Left colon (tissue), 2 donors: ENCODE data around the gene TLE6. TPM values are rescaled to one million over a fixed set of nuclear protein-coding genes. Genes with fewer than 3 reads are reported as not detected.
"Not testable (repeated sequence)": the region's sequence is repeated elsewhere in the genome, so short reads cannot be mapped to it uniquely, and the experiment has no call there.

Source experiments
- ATAC-seq: fragments of 200-7000 bp; cut with Tn5 transposase; one replicate; pipeline ENCODE4 v1.9.1; 2020; ENCODE audit warnings: mild to moderate bottlenecking, moderate library complexity
- DNase-seq, 2 donors: peaks; one replicate each; pipeline ENCODE4 v3.0.0-alpha.2; 2020
- intact Hi-C, 2 donors: fragments of 100-400 bp; cut with DNase I in 1 of 2; cut with micrococcal nuclease in 1 of 2; formaldehyde crosslinking; loops; one replicate each; pipeline versions ENCODE4 v1.11.2 to v1.14.0; 2022; cut with DNase I, micrococcal nuclease
- total RNA-seq, 2 donors: library from RNA; stranded (reverse); fragmentation: NEBNext Ultra II Directional; extraction: Animal tissue kit (Norgen Biotek cat#: 25700); gene quantifications; one replicate each; pipeline ENCODE4 v1.2.1, GENCODE V29; 2021
- donor health status: DM: no; HTN: no; CAD: no.
- donor health status: DM: yes; HTN: yes; CAD: no.

TLE6 gene
- total RNA-seq, 2 donors from 2014 or later: 2.2 to 2.6 TPM

- ATAC-seq: no peak
- intact Hi-C loops: loop anchor here in 1 of 2 donors (10.0 kb wide), 1 partner anchor 137 kb away; no protein-coding TSS in a partner anchor
Observed at GRCh38 chr19:2967972-2968371, 9.4 kb upstream of the TLE6 start.

GRCh38 chr19:2969104-2969504 lies 8.3 kb upstream of the TLE6 start:
- peak; percentile 40 for ATAC-seq
- no peak for DNase-seq
- intact Hi-C loops: loop anchor here in 1 of 2 donors (10.0 kb wide), 1 partner anchor 136 kb away; no protein-coding TSS in a partner anchor

More at GRCh38 chr19:2967972-2968371, 9.4 kb upstream of the TLE6 start:
- no peak for DNase-seq

- no peak for DNase-seq
- intact Hi-C loops: no loop called here
- ATAC-seq: no peak
Observed at GRCh38 chr19:2970201-2970835, 7.0 kb upstream of the TLE6 start.

DNA sequence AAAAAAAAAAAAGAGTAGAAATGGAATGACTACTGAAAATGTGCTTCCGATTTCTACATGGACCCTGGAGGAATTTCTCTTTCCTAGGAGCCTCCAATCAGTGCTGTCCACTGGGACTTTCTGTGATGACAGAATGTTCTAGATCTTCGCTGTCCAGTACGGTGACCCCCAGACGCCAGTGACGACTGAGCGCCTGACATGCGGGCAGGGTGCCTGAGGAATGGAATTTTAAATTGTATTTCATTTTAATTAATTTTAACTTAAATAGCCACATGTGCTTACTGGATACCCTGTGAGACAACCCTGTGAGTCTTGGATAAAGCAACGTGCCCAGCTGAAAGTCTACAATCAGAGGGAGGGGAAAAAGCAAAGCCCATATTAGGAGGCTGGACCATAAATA lies 4.1 kb upstream of the TLE6 start:
- intact Hi-C loops: no loop called here
- DNase-seq (no peak), ATAC-seq (no peak)

- intact Hi-C loops: no loop called here
- no peak for ATAC-seq
- DNase-seq: no peak
Observed at GRCh38 chr19:2974342-2975041, 2.9 kb upstream of the TLE6 start.

DNA sequence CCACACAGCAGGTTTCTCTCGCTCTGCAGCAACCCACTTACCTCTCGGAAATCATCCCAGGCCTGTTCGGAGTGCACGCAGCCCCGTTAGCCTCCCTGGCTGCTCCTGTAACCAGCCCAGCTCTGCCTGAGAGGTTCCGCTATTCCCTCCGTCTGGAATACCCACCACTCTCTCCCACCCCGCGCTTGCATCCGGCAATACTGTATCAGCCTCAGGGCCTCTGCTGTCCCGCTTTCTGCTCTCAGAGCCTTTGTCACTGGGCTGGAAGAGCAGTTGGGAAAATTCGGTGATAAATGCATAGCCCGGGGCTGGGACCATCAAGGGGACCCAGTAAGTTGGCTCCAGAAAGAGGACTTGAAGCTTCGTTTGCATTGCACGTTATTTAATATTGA lies 759 bp upstream of the TLE6 start:
- DNase-seq (no peak), ATAC-seq (no peak)
- intact Hi-C loops: no loop called here

GRCh38 chr19:2977746-2978138 lies 378 bp downstream of the TLE6 start:
- peak in 1 of 2 donors; percentile 37 for DNase-seq
- intact Hi-C loops: no loop called here
- peak; percentile 13 for ATAC-seq

DNA sequence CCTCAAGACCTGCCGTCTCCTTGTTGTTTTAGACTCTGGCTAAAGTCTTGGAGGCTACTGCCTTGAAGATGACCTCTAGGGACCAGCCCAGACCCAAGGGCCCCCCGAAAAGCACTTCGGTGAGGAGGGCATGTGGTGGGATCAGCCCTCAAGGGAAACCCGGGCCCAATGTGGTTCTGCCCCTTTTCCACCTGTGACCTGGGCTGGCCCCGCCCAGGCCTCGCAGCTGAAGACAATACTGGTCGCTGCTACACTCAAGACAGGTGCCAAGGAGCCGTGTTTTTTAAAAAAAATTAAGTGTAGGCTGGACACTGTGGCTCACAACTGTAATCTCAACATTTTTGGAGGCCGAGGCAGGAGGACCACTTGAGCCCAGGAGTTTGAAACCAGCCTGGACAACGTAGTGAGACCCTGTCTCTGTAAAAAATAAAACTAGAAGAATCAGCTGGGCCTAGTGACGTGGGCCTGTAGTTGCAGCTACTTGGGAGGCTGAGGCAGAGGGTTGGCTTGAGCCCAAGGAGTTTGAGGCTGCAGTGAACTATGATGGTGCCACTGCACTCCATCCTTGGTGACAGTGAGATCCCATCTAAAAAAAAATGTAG lies 903 bp downstream of the TLE6 start:
- intact Hi-C loops: no loop called here
- ATAC-seq (no peak), DNase-seq (no peak)

- intact Hi-C loops: no loop called here
- no peak for DNase-seq
- no peak for ATAC-seq
Observed at GRCh38 chr19:2978772-2979171, 1.4 kb downstream of the TLE6 start.

DNA sequence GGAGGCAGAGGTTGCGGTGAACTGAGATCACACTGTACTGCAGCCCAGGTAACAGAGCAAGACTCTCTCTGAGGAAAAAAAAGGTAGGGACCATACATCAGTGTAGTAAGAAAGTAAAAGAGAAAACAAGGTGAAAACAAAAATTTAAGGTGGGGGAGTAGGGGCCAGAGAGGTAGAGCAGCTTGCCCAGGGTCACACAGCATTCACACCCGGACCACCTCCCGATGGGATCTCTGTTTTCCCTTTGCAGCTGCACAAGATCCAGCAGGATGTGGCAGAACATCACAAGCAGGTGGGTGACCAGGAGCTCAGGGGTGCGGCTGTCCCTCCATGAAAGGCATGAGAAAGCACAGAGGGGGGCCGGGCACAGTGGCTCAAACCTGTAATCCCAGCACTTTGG lies 4.5 kb downstream of the TLE6 start:
- DNase-seq (no peak), ATAC-seq (no peak)
- intact Hi-C loops: no loop called here

GRCh38 chr19:2982561-2982960 lies 5.2 kb downstream of the TLE6 start:
- DNase-seq: no peak
- ATAC-seq: no peak
- intact Hi-C loops: no loop called here

DNA sequence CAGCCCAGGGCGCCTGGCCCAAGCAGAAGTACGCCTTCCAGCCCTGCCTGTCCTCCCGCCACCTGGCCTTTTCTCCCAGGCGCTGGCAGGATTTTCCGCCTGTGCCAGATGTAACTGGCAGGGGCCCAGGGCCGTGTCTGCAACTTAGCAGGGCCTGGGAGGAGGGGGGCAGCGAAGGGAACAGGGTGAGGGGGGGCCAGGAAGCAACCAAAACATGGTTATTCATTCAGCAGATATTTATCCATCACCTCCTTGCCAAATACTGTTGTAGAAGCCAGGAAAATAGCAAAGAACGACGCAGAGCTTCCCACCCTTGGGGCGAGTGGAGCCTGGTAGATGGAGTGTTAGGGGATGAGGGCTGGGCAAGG lies 5.6 kb downstream of the TLE6 start:
- DNase-seq (peak; percentile 65 to 79), ATAC-seq (peak; percentile 60)
- intact Hi-C loops: no loop called here

GRCh38 chr19:2983351-2984214 lies 6.2 kb downstream of the TLE6 start:
- ATAC-seq (peak; percentile 23), DNase-seq (peak in 1 of 2 donors; percentile 30)
- intact Hi-C loops: no loop called here

- DNase-seq (no peak), ATAC-seq (no peak)
- intact Hi-C loops: no loop called here
Observed at GRCh38 chr19:2984215-2984528, 6.8 kb downstream of the TLE6 start.

DNA sequence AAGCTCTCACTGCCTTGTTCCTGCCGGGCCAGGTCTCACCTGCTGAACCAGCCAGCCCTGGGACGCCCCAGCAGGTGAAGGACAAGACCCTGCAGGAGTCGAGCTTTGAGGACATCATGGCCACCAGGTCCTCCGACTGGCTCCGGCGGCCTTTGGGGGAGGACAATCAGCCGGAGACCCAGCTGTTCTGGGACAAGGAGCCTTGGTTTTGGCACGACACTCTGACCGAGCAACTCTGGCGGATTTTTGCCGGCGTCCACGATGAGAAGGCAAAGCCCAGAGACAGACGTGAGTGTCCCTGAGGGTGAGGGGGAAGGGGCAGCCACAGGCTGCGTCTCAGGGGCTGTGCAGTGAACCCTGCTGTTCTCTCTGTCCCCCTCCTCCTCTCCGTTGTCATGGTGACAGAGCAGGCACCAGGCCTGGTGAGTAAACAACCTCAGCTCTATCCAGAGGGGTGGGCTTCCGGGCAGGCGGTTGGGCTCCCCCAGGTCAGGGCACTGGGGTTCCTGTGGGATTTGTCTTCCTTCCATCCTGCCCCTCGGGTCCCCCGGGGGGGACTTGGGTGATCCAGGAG lies 9.7 kb downstream of the TLE6 start:
- DNase-seq: no peak
- ATAC-seq: no peak
- intact Hi-C loops: no loop called here

GRCh38 chr19:2987797-2988196 lies 10.4 kb downstream of the TLE6 start:
- DNase-seq: no peak
- intact Hi-C loops: no loop called here
- no peak for ATAC-seq

DNA sequence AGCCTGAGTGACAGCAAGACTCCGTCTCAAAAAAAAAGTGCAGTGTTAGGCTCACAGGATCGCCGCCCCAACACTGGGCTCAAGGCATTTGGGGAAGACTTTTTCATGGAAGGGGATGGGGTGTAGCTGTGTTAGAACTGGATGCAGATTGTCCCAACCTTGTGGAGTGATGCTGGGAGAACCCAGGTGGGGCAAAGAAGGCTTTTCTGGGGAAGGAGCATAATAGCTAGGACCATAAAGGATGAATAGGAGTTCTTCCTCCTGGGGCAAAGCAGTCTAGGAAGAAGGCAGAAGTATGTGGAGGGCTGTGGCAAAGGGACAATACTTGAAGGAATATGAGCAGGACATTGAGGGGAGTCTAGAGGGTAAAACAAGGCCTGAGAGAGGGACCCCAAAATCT lies 11.2 kb downstream of the TLE6 start:
- ATAC-seq: no peak
- intact Hi-C loops: no loop called here
- DNase-seq: no peak

- ATAC-seq (no peak), DNase-seq (no peak)
- intact Hi-C loops: no loop called here
Observed at GRCh38 chr19:2989236-2989946, 12.0 kb downstream of the TLE6 start.

DNA sequence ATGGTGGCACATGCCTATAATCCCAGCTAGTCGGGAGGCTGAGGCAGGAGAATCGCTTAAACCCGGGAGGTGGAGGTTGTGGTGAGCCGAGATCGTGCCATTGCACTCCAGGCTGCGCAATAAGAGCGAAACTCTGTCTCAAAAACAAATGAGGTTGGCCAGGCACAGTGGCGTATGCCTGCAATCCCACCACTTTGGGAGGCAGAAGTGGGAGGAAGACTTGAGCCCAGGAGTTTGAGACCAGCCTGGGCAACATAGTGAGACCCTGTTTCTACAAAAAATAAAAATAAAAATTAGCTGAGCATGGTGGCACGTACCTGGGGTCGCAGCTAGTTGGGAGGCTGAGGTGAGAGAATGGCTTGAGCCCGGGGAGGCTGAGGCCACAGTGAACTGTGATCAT lies 15.0 kb downstream of the TLE6 start:
- ATAC-seq, intact Hi-C loops, DNase-seq: not testable (repeated sequence)
